Stimulated activated CD4-positive, alpha-beta T cell treated with anti-CD3 and anti-CD28 coated beads, Interleukin-2, amount 100 ng/mL, for 4 hours (primary cell): ENCODE results near the gene MSN.
"Not testable (repeated sequence)": the region's sequence is repeated elsewhere in the genome, so short reads cannot be mapped to it uniquely, and the experiment has no call there.

Experiments
- DNase-seq: peaks from one replicate; pipeline ENCODE4 v3.0.0-alpha.2; 2020; ENCODE audit warnings: low read depth

Gene MSN

DNA sequence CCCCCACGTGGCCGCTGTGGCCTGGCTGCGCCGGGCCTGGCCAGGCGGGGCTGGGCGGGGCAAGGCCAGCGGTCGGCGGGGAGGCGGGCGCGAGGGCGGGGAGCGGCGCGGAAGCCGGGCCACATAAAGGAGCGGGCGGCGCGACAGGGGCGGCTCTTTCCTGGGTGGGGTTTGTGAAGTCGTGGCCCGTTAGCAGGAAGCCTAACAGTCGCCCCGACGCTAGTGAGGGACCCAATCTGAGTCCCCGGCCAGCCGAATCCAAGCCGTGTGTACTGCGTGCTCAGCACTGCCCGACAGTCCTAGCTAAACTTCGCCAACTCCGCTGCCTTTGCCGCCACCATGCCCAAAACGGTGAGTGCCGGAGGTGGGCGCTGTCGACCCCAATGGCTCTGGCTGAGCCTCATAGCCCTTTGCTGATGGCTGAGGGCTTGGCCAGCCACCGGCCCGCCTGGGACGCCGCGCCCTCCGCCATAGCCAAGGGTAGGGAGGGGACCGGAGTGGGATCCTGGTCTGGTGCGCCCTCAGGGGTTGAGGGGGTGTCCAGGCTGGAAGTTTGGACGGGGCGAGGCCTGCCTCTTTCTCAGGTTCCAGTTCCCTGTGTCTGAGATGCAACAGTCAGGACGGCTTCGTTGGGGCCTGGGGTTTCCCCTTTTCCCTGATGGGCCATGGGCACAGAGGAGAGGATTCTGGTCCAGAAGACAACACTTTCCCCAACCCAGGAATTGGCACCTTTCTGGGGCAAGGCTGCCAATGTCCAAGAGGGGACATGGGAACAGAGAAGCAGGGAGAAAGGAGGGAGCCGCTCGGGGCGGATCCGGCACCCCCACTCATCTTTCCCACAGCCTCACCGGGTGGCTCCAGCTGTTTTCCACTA lies at the start of gene MSN:
TSS of gene MSN (plus strand) at position 152 of the 874 bp plus-strand sequence. CDS start at position 340, 188 bp downstream.
- DNase-seq, result peak; percentile 61

DNA sequence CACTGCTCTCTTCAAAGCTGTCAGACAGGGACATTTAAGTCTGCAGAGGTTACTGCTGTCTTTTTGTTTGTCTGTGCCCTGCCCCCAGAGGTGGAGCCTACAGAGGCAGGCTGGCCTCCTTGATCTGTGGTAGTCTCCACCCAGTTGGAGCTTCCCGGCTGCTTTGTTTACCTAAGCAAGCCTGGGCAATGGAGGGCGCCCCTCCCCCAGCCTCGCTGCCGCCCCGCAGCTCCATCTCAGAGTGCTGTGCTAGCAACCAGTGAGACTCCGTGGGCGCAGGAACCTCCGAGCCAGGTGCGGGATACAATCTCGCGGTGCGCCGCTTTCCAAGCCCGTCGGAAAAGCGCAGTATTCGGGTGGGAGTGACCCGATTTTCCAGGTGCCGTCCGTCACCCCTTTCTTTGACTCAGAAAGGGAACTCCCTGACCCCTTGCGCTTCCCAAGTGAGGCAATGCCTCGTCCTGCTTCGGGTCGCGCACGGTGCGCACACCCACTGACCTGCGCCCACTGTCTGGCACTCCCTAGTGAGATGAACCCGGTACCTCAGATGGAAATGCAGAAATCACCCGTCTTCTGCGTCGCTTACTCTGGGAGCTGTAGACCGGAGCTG lies 47.3 kb upstream of the MSN start:
- DNase-seq, result not testable (repeated sequence)

DNA sequence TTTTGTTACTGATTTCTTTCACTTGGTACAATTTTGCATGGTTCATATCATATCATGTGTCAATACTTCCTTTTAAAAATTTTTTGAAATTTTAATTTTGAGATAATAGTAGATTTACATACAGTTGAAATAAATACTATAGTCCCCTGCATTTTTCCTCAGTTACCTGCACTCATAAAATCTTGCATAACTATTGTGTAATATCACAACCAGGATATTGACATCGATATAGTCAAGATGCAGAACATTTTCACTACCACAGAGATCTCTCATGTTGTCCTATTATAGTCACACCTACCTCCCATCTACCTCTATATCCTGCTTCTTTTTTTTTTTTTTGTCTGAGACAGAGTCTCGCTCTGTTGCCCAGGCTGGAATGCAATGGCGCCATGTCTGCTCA lies 36.7 kb upstream of the MSN start:
- DNase-seq, result no peak

DNA sequence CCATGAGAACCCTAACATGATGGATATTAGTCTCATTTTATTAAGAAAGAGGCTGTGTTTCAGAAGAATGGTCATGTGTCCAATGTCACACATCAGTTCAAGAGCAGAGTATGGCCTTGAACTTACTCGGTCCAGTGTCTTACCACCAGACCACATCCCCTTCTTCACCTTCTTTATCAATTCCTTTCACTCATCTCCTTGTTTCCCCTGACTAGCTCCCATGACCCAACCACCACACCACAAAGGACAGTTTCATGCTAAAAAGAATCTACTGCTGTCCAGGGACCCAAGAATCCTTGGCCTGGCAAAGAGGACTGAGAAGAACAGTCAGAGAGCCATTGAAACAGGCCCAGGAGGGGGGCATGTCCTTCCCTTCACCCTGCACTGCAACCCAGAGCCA lies 33.6 kb upstream of the MSN start:
- DNase-seq, result no peak

- no peak for DNase-seq
Observed at GRCh38 chrX:65634732-65635131, 32.7 kb upstream of the MSN start.

DNA sequence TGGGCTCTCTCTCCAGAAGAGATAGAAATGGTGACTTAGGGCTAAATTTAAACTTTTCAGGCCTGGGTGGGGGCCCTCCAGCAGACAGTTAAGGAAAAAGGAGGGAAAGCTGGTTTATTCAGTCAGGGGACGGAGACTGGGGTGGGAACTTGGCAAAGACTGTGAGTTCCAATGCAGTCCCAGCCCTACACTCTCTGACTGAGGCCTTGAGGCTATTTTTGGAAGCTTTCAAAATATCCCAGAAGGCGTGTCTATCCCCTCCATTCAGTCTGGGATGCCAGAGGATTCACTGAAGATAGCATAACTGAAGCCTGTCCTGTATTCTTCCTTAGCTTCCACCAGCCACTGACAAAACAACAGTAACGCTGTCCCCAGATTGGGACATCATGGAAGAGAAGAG lies 32.1 kb upstream of the MSN start:
- DNase-seq, result no peak

DNA sequence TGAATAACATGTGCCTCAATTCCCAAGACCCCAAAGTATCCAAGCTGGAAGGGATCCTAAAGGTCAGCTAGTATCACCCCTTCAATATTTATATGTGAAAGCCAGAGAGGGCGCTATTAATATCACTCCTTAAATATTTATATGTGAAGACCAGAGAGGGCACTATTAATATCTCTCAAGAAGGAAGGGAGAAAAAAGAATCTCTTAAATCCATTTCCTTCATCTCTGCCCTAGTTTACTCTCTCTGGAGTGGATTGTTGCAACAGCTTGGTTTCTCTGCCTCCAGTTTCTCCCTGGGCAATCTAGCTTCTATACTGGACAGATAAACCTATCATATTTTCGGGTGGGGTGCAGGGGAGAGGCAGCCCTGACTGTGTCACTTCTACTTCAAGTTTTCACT lies 31.6 kb upstream of the MSN start:
- DNase-seq, result no peak

DNA sequence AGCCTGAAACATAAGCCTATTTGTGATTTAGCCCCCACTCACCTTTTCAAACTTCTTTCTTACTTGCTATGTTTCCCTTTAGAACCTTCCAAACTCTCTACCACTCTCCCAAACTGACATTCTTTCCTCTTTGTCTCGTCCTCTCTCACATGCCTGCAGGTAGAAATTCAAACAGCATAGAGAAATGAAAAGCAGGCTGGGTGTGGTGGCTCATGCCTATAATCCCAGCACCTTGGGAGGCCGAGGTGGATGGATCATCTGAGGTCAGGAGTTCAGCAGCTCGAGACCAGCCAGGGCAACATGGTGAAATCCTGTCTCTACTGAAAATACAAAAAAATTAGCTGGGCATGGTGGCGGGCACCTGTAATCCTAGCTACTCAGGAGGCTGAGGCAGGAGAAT lies 31.2 kb upstream of the MSN start:
- DNase-seq, result not testable (repeated sequence)

DNA sequence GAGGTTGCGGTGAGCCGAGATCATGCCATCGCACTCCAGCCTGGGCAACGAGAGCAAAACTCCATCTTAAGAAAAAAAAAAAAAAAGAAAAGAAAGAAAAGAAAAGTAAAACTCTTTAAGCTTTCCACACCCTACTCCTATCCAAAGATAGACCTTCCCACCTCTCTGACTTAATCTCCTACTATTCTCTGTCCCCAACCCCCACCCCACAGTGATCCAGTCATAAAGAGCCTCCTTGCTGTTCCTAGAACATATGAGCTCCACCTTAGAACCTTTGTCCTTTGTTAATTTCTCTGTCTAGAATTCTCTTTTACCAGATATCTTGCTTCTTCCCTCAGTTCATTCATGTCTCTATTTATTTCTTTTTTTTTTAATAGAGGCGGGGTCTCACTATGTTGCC lies 30.1 kb upstream of the MSN start:
- DNase-seq, result no peak

DNA sequence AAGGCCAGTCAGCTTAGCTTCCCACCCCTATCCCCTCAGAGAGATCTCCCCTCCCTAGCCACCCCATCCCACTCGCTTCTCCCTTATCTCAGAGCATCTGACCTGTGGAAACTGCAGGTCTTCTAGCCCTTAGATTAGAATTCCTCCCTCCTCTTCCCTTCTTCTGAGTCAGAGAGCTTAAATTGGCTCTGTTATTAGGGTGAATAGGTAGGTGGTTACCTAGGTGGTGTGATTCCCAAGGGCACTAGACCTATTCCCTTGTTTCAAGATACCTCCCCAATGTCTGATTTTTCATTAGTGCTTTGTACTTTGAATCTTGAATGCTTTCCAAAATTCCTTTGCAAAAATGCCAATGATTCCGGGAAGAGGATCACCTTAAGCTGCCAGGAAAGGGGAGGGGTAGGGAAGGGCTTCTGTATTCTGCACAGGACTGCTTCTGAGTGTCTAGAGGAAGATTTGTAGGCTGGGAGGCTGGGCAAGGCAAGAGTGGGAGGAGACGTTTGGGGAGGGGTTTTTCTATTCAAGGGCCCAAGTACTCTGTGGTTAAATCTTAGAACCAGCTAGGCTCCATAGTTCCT lies 24.5 kb upstream of the MSN start:
- DNase-seq, result no peak

DNA sequence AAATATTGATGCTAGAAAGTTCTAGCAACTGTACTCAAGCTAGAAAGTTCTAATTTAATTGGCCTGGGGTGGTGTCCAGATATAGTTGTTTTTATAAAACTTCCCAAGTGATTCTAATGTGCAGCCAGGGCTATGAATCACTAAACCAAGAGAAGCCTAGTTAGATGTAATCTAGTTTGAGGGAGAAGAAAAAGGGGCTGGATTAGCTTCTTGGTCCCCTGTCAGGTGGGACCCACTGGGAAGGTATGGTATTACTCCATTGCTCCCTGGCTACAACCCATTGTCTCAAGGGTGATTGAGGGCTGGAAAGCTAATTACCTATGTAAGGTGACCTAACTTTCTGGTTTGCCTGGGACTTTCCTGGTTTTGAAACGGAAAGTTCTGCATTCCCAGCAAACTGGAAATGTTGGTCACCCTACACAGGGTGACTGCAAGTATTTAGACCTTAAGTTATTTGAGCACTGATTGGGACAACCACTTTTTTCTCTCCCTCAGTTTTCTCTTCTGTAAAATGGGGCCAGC lies 23.9 kb upstream of the MSN start:
- no peak for DNase-seq

DNA sequence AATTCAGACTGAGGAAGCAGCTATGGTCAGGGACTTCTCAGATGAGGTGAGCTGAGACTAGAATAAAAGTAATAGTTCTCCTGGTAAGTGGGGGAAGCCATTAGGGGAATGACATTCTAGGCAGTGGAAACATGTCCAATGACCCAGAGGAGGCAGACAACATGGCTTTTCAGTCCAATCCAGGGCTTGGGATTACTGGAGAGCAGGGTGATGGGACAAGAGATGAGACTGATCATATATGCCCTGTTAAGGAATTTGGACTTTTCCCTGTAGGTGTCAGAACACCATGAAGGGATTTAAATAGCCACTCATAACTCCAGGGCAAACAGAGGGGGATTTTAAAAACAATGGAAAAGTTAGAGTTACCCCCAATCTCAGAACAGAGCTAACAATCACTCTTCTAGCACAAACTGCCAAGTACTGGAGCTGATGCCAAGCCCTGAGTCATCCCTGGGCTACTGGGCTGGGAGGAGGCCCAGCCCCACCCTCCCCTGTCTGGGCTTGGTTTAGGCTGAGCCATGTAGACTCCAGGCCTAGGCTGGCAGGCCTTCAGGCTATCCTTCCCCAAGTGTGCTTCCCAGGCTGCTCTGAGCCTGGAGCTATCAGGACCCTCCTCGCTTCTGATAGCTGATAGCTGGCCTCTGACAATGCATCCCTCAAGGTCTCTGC lies 22.7 kb upstream of the MSN start:
- DNase-seq, result no peak

- no peak for DNase-seq
Observed at GRCh38 chrX:65647801-65648200, 19.7 kb upstream of the MSN start.

DNA sequence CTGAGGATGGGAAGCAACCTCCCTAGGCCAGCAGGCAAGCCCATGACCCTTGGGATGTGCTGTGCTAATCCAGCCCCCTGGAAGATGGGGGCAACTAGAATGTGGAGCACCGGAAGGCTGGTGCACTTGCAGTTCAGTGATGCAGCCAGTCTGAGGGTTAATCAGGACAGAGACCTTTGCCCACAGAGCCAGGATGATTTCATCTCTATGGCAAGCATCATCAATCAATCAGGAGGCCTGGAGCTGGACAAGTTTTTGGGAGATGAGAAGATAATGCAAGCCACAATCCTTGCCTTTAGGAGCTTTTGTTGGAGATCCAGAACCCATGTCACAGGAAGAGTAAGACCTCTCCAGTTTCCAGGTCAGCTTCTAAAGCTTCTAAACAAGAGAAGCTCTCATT lies 15.4 kb upstream of the MSN start:
- no peak for DNase-seq

GRCh38 chrX:65657009-65657441 lies 10.4 kb upstream of the MSN start:
- DNase-seq, result not testable (repeated sequence)

- no peak for DNase-seq
Observed at GRCh38 chrX:65657659-65658058, 9.8 kb upstream of the MSN start.

DNA sequence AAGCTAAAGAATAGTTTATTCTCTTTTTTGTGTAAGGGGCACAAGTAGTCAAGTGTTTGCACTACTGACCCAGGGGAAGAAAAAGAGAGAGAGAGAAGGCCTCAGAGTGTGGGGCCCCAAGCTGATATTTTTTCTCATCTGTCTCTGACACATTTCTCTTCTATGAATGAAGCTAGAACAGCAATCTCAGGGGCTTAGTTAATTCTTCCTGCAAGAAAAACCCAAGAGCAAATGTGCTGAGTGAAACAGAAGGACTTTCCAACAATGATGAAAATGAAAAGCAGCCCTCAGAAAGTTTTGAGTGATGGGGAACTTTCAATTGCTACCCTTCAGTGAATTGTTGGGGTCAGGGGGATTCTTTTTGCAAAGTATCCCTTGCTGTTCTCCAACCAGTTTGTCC lies 9.2 kb upstream of the MSN start:
- DNase-seq, result no peak

DNA sequence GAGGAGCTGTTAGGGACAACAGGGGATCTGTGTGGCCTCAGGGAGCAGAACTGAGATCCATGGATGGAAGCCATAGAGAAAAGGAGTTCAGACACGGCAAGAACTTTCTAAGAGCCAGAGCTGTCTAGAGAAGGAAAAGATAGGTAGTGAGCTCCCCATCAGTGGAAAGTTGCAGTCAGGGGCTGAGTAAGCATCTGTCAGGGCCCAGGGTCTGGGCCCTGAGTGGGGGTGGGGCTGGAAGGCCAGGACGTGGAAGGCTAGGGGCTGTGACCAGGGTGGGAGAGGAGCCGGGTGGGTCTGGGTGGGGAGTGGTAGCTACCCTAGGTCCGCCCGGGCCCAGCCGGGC lies 324 bp upstream of the MSN start:
- peak; percentile 42 for DNase-seq

DNA sequence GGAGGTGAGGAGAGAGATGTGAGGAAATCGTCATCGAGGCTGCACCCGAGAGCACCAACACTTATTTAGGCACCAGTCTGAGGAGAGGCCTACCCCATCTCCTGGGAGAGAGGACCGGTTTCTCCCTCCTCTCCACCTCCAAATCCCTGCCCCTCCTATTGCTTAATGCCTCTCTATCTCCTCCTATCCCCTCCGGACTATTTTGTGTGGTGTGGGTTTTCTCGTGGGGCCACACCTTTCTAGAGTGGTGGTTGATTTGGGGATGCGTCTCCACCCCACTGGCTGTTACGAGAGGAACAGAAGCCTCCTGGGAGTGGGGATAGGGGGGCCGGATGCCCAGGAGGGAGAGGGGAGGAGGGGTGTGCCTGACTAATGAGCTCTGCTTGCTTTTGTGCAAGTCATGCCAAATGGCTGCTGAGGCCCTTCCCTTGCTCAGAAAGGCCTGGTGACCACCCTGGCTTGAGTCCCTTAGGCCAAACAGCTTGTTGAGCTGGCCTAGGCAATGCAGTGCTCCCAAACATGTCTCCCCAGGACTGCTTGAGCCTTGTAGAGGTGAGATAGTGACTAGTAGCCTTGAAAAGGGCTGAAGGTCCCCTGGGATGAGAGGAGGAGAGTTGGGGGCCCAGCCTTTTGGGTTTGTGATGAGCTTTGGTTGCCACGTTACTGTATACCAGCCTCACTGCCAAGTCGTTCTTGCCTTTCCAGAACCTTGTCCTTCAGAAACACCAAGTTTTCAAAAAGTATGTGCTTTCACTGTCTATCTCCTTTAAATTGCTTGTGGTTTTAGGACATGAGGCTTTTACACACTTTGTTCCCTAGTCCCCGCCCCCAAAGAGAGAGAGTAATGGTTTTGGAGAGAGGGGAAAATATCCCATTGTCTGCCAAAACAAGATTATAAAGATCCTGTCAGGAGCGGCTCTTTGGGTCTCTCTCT lies 1.2 kb downstream of the MSN start:
- DNase-seq, result peak; percentile 24

DNA sequence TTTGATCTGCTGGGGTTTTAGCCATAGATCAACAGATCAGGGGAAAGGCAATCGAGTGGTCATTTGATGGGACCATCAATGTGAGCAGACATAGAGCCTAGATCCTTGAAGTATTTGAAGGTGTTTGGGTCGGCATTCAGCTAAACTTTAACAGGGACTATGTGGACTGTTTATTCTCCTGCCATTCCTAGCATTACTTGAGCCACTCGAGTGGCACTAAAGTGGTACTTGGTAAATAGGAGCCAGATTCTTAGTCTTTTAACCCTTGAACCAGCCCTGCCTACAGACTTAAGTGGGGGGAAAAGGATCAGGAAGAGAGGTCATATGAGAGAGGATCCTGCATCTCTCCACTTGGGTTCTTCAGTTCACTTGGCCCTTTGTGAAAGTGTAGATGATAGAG lies 3.8 kb downstream of the MSN start:
- DNase-seq, result no peak

- DNase-seq, result no peak
Observed at GRCh38 chrX:65671966-65672365, 4.5 kb downstream of the MSN start.

- no peak for DNase-seq
Observed at GRCh38 chrX:65673857-65674203, 6.4 kb downstream of the MSN start.
